G401.6 (cell line): ENCODE measurements around the gene NAA40.

ENCODE experiments used
- FAIRE-seq: peaks from 2 replicates; lab custom pipeline; 2012; peaks lifted over from hg19 to GRCh38; lab: Jason Lieb, UNC

Gene NAA40

DNA sequence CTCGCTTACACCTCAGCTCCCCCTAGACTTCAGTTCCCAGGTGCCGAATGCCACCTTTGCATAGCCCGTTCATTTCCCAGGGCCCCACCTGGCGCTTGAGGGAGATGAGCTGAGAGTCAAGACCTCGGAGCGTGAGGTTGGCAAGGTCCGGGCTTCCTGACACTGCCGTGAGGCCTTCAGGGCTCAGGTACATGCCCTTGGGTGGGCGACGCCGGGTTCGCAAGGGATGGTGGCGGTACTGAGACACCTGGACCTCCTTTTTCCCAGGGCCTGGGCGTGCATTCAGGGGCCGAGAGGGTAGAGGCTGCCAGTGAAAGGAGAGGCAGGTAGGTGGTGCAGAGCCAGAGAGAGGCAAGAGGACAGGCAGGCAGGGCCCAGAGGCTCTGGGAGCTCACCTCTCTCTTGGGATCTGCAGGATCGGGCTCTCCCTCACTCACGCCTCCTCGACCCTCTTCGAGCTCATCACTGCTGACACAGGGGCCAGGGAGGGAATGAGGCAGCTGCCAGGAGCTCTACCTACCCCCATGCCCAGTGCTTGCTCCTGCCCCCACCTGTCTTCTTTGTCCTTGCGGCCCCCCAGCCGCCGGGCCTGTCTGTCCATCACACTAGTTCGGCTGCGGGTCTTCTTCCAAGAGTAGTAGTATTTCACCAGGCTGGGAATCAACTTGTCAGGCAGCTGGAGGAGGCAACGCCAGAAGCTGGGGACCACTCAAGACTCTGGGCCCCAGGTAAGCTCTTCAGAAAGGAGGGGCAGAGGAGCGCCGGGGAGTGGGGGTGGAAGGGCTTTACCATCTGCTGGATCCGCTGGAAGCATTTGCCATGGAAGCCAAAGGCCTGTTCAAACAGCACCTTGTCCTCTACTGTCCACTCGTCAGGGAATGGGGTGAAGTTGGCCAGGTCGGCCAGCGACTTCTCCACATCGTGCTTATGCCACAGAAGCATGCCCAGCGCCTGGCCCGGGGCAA lies 24.7 kb upstream of the NAA40 start:
- FAIRE-seq = no peak

GRCh38 chr11:63914896-63915691 lies 23.7 kb upstream of the NAA40 start:
- no peak for FAIRE-seq

GRCh38 chr11:63915961-63916836 lies 22.6 kb upstream of the NAA40 start:
- FAIRE-seq = no peak

DNA sequence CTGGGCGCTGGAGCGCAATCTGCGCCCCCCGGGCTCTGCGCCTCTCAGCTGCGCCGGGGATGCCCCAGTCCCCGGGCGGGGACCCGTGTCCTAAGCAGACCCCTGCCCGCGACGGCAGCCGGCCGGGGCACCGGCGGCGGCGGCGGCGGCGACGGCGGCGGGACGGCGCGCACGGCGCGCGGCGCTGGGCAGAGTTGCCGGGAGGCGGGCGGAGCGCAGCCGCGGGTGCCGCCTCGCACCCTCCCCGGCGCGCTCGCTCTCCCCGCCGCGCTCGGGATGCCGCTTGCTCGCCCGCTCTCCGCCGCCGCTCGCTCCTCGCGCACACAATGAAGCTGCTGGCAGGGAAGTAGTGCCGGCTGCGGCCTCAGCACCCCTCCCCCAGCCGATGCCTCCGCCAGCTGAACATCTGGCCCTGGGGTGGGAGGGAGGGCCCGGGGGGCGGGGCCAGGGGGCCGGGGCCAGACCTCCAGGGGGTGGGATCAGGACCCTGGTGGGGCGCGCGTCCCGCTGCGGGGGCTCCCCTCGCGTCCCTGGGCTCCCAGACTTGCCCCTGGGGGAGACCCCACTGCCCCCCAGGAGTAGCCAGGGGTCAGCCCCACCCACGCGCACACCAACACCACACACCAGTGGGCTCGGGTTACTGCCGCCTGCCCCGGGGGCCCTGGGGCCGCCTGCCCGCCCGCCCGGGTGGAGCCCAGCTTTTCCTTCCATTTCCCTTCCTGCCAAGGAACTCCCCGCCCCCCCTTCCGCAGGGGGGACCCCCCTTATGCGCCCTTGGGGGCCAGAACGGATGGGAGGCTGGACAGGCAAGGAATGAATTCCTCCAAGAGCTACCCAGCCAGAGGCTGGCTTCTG lies 21.7 kb upstream of the NAA40 start, which contains the start of gene RCOR2:
Gene RCOR2 (minus strand): TSS at position 328 of the 855 bp plus-strand sequence. CDS start 708 bp downstream, outside the sequence.
- no peak for FAIRE-seq

- no peak for FAIRE-seq
Observed at GRCh38 chr11:63917692-63918506, 20.9 kb upstream of the NAA40 start.

GRCh38 chr11:63918507-63919191 lies 20.2 kb upstream of the NAA40 start:
- FAIRE-seq = no peak

DNA sequence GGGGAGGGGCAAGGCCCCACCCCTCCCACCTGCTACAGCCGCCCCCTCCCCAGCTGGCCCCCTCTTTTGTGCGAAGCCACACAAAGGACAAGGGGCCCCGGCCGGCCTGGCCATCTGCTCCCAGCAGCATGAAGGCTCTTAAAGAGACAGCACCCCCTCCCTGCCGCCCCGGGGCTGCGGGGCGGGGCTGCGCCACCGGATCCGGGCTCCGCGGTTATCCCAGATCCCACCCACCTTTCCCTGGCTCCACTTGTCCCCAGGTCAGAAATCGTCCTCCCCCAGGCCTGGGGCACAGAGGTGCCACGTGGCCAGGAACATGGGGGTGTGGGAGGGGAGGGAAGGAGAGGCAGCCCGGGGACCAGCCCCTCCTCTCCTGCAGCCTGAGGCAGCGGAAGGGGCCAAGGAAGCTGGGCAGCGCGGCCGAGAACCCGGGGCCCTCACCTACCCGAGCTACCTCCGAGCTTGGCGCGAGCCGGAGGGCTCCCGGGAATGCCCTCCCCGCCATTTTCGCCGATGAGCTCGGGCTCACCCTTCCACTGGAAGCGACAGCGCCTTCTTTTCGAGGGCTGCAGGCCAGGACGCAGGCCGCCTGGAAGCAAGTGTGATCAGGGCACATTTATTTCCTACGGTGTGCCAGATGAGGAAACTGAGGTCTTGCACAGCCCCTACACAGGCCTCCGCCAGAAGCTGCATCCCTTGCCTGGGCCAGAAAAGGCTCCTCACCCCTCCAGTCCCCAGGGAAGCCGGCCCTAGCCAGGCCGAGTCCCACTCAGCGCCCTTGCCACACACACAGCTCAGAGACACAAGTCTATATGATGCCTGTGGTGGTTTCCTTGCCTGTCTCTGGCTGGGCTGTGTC lies 19.3 kb upstream of the NAA40 start:
- FAIRE-seq = peak; percentile 67

DNA sequence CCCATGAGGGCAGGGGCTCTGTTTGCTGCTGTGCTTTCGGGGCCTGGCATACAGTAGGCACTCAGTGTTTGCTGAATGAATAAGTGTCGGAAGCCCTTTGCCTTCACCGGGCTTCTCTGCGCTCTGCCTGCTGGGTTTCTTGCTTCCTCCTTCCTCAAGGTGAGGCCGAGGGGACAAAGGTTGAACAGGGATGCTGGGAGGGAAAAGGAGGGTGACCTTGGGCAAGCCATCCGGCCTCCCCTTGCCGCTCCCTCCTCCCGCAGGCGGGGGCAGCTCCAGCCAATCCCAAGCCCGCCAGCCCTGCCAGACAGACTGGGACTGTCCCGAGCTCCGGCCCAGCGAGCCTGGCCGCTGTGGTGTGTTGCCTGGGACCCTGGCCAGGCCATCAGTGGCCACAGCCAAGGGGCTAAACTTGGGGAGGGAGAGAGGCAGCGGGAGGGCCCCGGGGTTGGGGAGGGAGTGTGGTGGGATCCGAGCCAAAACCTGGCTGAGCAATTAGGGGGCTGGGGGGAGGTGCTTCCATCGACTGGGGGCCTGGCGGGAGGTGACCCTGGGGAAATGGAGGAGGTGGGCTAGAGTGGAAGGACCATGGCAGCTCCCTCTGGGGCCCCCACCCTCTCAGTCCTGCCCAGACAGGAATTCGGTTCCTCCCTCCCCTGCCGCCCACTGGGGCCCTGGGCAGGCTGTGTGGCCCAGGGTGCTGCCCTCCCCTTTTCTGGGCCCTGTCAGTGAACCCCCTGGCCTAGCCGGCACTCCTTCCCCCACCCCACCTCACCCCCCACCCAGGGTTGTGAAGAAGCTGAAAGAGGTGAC lies 18.5 kb upstream of the NAA40 start:
- FAIRE-seq = no peak

DNA sequence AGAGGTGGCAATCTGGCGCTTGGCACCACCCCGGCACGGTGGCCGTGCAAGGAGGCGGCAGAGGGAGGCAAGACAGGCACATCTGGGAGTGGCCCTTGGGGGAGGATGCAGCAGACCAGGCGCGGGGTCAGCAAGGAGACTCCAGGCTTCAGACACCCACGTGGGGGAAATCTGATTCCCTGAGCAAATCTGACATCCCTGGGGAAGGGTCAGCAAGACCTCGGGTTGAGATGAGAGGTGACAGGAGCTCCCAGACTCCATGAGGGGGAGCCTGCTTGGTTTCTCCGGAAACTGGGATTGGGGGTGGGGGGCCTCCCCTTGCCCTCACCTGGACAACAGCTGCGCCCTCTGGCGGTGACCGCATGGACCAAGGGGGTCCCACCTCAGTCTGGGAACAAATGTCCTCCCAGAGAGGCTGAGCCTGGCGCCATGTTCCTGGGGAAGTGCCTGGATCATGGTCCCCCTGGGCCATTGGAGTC lies 17.8 kb upstream of the NAA40 start:
- FAIRE-seq = no peak

DNA sequence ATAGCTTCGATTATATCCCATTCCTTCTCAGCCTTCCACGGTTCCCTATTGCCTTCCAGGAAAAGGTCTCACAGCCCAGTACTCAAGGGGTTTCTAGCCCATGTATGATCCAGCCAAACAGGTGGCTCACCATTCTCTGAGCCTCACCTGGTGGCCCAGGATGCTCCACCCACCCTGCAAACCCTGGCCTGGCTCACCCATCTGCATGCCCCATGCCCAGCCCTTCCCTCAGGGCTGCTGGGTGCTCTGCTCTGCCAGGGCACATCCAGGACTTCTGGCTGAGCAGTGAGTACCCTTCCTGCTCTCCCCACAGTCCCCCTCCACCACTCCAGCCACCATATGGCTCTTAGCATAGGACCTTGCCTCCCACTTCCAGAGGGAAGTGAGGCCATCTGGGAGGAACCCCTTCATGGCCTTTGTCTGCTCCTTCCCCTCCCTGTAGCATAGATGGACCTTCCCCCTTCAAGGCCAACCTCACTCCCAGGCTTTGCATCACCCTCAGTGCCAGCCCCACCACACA lies 16.1 kb upstream of the NAA40 start:
- FAIRE-seq = no peak

DNA sequence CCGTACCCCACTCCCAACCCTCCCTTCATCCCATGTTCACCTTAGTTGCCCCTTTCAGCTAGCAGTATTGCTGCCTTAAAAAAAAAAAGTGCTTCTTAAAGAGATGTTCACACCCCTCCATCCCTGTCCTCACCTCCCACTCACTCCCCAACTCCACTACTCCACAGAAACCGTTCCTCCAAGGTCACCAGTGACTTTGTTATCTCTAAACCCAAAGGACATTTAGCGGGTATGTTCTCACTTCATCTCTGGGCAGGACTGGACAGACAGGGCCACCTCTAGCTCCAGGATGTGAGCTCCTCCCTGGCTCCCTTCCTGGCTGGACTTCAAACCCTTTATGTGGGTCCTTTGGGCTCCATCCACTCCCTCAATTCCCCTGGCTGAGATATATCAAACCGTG lies 15.5 kb upstream of the NAA40 start:
- FAIRE-seq = no peak

GRCh38 chr11:63929616-63930015 lies 9.2 kb upstream of the NAA40 start:
- FAIRE-seq = no peak

- no peak for FAIRE-seq
Observed at GRCh38 chr11:63931045-63931444, 7.8 kb upstream of the NAA40 start.

DNA sequence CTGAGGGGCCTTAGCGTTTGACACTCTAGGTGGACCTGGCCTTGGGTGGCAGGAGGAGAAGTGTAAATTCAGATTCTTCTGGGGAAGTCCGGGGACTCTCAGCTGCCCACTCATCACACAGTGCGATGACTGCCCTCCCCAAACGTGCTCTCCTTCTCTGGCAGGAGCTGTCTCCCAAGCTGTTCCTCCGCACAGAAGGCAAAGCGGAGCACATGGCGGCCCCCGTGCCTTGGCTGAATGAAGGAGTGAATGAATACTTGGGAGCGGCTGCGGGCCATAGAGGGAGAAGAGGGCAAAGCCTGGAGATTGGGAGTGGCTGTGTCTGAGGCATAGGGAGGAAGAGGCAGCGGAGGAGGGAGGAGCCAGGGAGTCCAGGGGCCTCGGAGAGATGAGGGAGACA lies 6.9 kb upstream of the NAA40 start:
- FAIRE-seq = no peak

GRCh38 chr11:63933459-63933858 lies 5.3 kb upstream of the NAA40 start:
- FAIRE-seq = no peak

DNA sequence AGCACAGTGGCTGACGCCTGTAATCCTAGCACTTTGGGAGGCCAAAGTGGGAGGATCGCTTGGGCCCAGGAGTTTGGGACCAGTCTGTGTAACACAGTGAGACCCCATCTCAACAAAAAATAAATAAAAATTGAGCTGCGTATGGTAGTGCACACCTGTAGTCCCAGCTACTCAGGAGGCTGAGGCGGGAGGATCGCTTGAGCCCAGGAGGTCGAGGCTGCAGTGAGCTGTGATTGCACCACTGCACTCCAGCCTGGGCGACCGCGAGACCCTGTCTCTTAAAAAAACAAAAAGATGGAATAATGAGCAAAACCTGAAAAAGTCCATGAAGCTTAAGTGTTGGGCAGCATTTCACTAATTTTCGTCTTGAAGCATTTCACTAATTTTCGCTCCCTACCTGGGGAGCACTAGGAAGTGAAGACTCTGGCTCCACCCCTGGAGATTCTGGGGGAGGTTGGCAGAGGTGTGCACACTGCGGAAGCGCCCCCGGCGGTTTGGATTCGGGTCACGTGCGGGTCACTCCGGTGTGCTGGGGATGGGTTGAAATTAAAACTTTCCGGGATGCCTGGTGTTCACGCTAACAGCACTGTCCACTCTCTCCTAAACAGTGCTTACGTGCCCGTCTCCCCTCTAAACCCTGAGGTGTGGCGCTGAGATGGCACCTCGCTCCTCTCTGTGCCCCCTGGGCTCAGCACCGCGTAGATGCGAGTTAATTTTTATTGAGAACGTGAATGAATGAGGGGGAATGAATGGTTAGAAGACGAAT lies 906 bp upstream of the NAA40 start:
- FAIRE-seq = no peak
